Measurements from ENCODE around the gene EXOC3L1. TPM values are rescaled to one million over a fixed set of nuclear protein-coding genes. Genes with fewer than 3 reads are reported as not detected.

Gene EXOC3L1
- total RNA-seq, 2 experiments from 2014 or later: not detected

DNA sequence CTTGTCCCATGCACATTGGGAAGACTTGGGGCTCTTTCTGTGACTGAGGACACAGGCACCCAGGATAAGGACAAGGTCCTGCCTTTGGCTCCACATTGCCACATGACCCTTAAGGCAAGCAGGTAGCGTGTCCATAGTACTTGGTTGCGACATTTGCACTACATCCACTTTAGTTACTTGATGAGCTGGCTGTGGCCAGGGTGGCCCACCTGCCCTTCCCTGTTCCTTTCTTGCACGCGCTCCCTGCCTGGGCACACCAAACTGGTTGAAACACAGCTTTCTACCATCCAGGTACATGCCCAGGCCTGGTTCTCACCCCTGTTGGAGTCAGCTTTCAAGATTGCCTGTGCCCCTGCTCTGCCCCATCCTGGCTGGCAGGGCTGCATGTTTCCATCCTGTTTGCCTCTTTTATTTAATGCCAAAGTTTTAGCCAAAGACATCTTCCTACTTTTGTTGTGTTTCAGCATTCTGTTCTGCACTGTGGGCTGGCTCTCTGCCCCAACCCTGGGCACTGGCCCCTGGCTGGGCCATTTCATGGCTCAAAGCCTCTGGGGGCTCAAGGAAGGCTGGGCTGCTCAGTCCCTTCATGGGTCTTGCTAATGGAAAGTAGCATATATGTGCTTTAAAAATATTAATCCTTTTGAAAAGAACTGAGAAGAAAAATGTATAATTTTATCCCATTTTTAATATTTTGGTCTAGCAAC, 42.3 kb downstream of the EXOC3L1 start:
- CTCF ChIA-PET: no interaction called here
- H3K4me1 ChIP-seq (ENCODE audit: insufficient read depth, low read length): peaks cover 24% of the 10 kb centered on the region
- Mint-ChIP-seq H3K27me3 (peaks cover 14% of the 10 kb centered on the region), H3K9me3 (no peaks in the 10 kb centered on the region), H3K4me1 (ENCODE audit: low read depth) (peaks cover 10% of the 10 kb centered on the region), H3K4me3 (no peak overlapping the region), H3K27ac (no peak overlapping the region), H3K36me3 (ENCODE audit: low read depth) (peaks cover 61% of the 10 kb centered on the region)
- no peak for ATAC-seq (ENCODE audit: poor library complexity)
- no peak overlapping the region for H3K4me3 ChIP-seq (ENCODE audit: low read length)
- H3K36me3 ChIP-seq (ENCODE audit: insufficient read depth, low read length): peaks cover 51% of the 10 kb centered on the region
- TF ChIP-seq, protein P1, sequence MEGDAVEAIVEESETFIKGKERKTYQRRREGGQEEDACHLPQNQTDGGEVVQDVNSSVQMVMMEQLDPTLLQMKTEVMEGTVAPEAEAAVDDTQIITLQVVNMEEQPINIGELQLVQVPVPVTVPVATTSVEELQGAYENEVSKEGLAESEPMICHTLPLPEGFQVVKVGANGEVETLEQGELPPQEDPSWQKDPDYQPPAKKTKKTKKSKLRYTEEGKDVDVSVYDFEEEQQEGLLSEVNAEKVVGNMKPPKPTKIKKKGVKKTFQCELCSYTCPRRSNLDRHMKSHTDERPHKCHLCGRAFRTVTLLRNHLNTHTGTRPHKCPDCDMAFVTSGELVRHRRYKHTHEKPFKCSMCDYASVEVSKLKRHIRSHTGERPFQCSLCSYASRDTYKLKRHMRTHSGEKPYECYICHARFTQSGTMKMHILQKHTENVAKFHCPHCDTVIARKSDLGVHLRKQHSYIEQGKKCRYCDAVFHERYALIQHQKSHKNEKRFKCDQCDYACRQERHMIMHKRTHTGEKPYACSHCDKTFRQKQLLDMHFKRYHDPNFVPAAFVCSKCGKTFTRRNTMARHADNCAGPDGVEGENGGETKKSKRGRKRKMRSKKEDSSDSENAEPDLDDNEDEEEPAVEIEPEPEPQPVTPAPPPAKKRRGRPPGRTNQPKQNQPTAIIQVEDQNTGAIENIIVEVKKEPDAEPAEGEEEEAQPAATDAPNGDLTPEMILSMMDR (IDR thresholded peaks at IDR 0.05): no peak
- no peak overlapping the region for H3K27ac ChIP-seq (ENCODE audit: low read depth in 1 of 2, low read length in 2 of 2)
- POLR2A ChIA-PET: no interaction called here
- intact Hi-C loops (cut with DNase I, micrococcal nuclease): loop anchor here in 1 of 2 experiments (10.0 kb wide), 1 partner anchor 307 kb away; no protein-coding TSS in a partner anchor
- no peak for DNase-seq
- H3K27me3 ChIP-seq (ENCODE audit: control insufficient read depth in 1 of 2, insufficient read depth in 2 of 2, low read length in 2 of 2): no peaks in the 10 kb centered on the region
- H3K9me3 ChIP-seq (ENCODE audit: control insufficient read depth in 1 of 2, insufficient read depth in 1 of 2, low read length in 2 of 2): peaks cover 0 to 7% of the 10 kb centered on the region in 2 experiments

DNA sequence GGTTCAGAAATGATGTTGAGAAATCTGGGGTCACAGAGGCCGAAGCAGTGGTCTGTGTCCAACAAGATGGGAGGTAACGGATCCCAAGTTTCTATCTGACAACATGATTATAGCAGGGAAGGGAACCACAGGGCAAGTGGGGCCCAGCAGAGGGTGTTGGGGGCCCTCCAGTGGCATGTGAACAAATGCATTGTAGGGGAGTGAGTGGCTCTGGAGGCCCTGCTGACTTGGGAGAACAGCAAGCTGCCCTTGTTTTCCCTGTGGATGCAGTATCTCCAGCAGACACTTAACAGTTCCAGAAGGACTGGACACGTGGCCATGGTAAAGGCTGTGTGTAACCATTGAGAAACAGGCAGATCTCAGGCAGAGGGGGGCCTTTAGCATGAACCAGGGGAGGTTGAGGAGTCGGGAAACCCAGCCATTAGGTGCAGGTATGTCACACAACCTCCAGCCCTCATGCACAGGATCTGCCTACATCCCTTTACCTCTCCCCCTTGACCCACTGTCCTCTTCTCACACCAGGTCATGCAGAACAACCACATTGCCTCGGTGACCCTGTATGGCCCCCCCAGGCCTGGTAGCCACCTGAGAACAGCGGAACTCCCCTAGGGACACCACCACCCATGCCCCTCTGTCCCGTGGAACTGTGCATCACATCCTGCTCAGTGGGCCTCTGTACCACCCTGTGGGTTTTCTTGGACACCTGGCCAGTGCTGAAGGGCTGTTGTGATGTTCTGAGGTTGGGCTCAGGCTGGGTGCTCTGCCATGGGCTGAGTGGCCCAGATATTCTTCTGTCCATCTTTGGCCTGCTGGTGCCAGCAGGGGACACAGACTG, 43.2 kb downstream of the EXOC3L1 start:
- Histone ChIP-seq H3K4me3 (ENCODE audit: low read length) (no peak overlapping the region), H3K9me3 (ENCODE audit: control insufficient read depth in 1 of 2, insufficient read depth in 1 of 2, low read length in 2 of 2) (peaks cover 0 to 7% of the 10 kb centered on the region in 2 experiments), H3K27me3 (ENCODE audit: control insufficient read depth in 1 of 2, insufficient read depth in 2 of 2, low read length in 2 of 2) (no peaks in the 10 kb centered on the region), H3K4me1 (ENCODE audit: insufficient read depth, low read length) (peaks cover 22% of the 10 kb centered on the region), H3K36me3 (ENCODE audit: insufficient read depth, low read length) (peaks cover 59% of the 10 kb centered on the region), H3K27ac (ENCODE audit: low read depth in 1 of 2, low read length in 2 of 2) (no peak overlapping the region)
- ChIA-PET POLR2A (no interaction called here), CTCF (no interaction called here)
- TF ChIP-seq, protein P1 (IDR thresholded peaks at IDR 0.05): no peak
- ATAC-seq (ENCODE audit: poor library complexity) (no peak), DNase-seq (no peak)
- Mint-ChIP-seq H3K4me3 (no peak overlapping the region), H3K36me3 (ENCODE audit: low read depth) (peaks cover 70% of the 10 kb centered on the region), H3K9me3 (no peaks in the 10 kb centered on the region), H3K4me1 (ENCODE audit: low read depth) (peaks cover 8% of the 10 kb centered on the region), H3K27ac (no peak overlapping the region), H3K27me3 (peaks cover 14% of the 10 kb centered on the region)
- intact Hi-C loops (cut with DNase I, micrococcal nuclease): loop anchor here in 1 of 2 experiments (10.0 kb wide), 1 partner anchor 308 kb away; no protein-coding TSS in a partner anchor

DNA sequence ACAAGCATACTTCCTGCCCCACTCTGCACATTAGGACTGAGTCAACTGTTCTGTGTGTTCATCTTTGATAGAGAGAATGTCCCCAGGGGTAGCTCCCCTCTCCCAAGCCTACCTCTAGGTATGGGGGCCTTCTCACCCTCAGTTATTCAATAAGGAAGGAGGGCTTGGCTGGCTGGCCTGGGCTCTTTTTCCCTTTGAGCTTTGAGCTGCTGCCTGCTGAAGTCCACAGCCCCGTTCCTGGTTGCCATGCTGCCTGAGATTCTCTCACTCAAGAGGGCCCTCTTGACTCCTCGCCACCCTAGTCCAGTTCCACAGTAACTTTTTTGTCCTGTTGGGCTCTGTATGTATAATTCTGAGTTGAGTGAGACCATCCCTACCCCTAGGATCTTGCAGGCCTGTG, 44.2 kb downstream of the EXOC3L1 start:
- H3K27ac ChIP-seq (ENCODE audit: low read depth in 1 of 2, low read length in 2 of 2): no peak overlapping the region
- intact Hi-C loops (cut with DNase I, micrococcal nuclease): loop anchor here in 1 of 2 experiments (10.0 kb wide), 1 partner anchor 309 kb away; no protein-coding TSS in a partner anchor
- TF ChIP-seq, protein P1 (IDR thresholded peaks at IDR 0.05): no peak
- no peaks in the 10 kb centered on the region for H3K27me3 ChIP-seq (ENCODE audit: control insufficient read depth in 1 of 2, insufficient read depth in 2 of 2, low read length in 2 of 2)
- ATAC-seq (ENCODE audit: poor library complexity) (no peak), DNase-seq (no peak)
- H3K9me3 Mint-ChIP-seq: no peaks in the 10 kb centered on the region
- peaks cover 12% of the 10 kb centered on the region for H3K4me1 ChIP-seq (ENCODE audit: insufficient read depth, low read length)
- peaks cover 69% of the 10 kb centered on the region for H3K36me3 ChIP-seq (ENCODE audit: insufficient read depth, low read length)
- no peaks in the 10 kb centered on the region for H3K4me1 Mint-ChIP-seq (ENCODE audit: low read depth)
- ChIA-PET POLR2A (no interaction called here), CTCF (no interaction called here)
- H3K4me3 Mint-ChIP-seq: no peak overlapping the region
- peaks cover 11% of the 10 kb centered on the region for H3K27me3 Mint-ChIP-seq
- no peak overlapping the region for H3K27ac Mint-ChIP-seq
- no peak overlapping the region for H3K4me3 ChIP-seq (ENCODE audit: low read length)
- H3K36me3 Mint-ChIP-seq (ENCODE audit: low read depth): peaks cover 80% of the 10 kb centered on the region
- H3K9me3 ChIP-seq (ENCODE audit: control insufficient read depth in 1 of 2, insufficient read depth in 1 of 2, low read length in 2 of 2): peaks cover 0 to 7% of the 10 kb centered on the region in 2 experiments
